Measurements from ENCODE around the gene ATP9A.

The ATP9A gene

DNA sequence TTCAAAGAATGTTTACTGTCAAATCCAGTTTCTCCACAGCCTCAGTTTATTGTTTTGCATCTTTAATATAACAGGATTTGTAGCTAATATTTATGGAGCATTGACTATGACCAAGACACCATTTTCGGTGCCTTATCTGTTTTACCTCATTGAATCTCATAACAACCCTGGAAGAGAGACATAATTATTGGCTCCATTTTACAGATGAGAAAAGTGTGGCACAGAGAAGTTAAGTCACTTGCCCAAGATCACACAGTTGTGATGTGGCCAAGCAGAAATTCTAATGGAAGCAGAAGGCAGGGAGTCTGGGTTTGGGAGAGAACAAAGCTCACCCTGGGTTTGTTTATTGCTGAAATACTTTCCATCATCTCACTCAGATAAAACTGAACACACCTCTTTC is 208.1 kb downstream of the ATP9A start:
- no peak for DNase-seq (ENCODE audit: low read depth in 4 of 4, low spot score in 1 of 4)

DNA sequence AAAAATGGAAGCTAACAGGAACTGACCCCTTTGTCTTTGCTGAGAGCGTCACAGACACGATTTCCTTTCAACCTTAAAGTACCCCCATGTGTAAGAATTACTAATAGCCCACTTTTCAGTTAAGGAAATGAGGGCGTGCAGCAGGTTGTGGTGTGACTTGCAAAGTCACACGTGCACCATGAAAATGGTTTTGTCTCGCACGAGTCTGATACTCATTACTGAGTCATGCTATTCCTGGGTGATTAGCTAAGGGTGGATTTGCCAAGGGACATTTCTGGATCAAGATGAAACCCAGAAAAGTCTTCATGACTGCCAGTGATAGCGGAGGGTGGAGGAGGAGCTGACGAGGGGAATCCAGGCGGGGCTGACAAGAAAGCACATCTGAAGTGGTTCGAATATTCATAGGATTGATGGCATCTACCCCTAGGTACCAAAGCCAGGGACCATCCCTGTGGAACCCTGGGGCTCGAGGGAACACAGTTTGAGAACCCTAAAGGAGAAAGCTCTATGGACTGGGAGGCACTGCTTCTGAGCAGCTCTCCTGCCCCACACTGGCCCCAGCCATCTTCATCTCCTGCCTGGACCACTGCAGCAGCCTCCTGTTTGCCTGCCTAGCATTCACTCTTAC is 213.5 kb downstream of the ATP9A start:
- DNase-seq (ENCODE audit: low read depth in 4 of 4, low spot score in 1 of 4) = no peak

DNA sequence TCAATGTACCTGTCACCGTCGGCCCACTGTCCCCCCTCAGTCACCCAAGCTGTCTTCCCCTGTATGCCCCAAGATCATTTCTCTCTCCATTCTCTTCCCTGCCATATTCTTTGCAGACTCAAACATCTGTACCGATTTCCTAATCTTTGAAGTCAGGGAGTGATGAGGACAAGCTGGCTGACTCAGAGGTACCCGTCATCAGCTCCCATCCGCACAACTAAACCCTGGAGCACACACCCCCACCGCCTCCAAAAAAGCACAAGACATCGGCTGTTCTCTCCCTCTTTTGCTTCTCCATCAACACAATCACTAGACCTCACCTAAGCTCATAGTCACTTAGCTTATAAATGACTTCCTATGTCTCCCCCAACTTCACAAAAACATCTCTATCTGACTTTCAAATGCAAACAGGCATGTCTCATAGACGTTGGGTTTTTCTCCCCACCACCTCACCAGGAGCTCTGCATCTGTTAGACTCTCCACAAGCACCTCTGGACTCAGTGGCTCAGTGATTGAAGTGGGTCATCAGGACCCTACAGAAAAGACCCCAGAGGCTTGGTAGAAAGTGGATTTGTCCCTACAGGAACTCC is 214.2 kb downstream of the ATP9A start:
- DNase-seq (ENCODE audit: low read depth in 4 of 4, low spot score in 1 of 4) = no peak

DNA sequence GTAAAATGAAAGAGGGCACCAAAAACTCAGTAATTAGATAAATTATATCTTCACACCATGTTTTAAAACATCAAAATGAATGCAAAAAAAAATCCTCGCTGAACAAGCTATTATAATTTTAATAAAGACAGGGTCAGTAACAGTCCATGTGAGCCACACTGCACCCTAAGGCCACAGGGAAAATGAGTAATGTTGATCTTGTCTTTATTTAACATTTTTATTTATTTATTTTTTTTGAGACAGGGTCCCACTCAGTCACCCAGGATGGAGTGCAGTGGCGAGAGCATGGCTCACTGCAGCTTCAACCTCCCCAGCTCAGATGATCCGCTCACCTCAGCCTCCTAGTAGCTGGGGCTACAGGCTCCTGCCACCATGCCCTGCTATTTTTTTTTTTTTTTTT is 217.0 kb downstream of the ATP9A start:
- no peak for DNase-seq (ENCODE audit: low read depth in 4 of 4, low spot score in 1 of 4)

DNA sequence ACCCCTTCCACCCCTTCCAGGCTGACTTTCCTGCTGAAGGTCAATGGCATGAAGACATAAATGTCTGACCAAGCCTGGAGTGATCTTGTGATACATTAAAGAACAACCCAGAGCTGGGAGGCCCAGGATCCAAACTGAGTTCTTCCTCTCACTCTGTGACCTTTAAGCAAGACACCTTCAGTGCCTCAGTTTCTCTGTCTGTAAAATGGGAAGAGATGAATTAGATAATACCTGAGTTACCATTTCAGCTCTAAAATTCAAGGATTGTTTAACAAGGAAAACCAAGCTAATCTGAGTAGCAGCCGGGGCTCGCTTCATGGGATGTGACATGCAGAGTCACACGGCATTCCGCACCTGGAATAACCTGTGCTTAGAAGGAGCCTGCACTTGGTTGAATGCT is 218.7 kb downstream of the ATP9A start:
- no peak for DNase-seq (ENCODE audit: low read depth in 4 of 4, low spot score in 1 of 4)

DNA sequence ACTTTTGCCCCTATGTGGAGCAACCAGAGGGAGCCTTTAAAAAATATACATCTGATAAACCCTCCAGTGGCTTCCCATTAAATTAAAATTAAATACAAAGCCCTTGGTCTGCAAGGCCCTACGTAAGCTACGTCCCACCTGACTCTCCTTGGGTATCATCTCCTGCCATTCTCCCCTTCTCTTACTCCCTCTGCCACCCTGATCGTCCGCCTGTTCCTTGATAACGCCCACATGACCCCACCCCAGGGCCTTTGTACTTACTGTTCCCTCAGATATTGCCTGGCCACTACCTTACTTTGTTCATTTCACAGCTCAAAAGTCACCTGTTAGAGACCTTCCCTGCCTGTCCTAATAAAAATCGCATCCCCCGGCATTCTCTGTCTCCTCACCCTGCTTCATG is 220.2 kb downstream of the ATP9A start:
- no peak for DNase-seq (ENCODE audit: low read depth in 4 of 4, low spot score in 1 of 4)
